Frontal cortex (tissue), 4 donors: ENCODE data around the gene MAGOHB. TPM values are rescaled to one million over a fixed set of nuclear protein-coding genes. Genes with fewer than 3 reads are reported as not detected.
"Not testable (repeated sequence)": the region's sequence is repeated elsewhere in the genome, so short reads cannot be mapped to it uniquely, and the experiment has no call there.

Source experiments
- DNase-seq, 2 donors: peaks; one replicate each; pipeline ENCODE4 v3.0.0; 2012; ENCODE audit warnings: low spot score in 2 of 2
- FAIRE-seq: peaks from 2 replicates; lab custom pipeline; 2012; peaks lifted over from hg19 to GRCh38; lab: Jason Lieb, UNC
- total RNA-seq: library from RNA; depleted of rRNA; stranded (reverse); fragments of >200 nt; gene quantifications from one replicate; pipeline ENCODE4 v1.2.3, GENCODE V29; 2014
- donor health status: control.
- donor health status: control.
- donor health status: control.

MAGOHB gene
- total RNA-seq: 18.3 TPM

- peak; percentile 55 to 75 for DNase-seq
- no peak for FAIRE-seq
These were observed at the start of gene MAGOHB for GRCh38 chr12:10613349-10614055. MAGOHB (minus strand) TSS chr12:10613609; CDS start chr12:10613532, 77 bp downstream.

GRCh38 chr12:10661338-10661737, 47.9 kb upstream of the MAGOHB start:
- no peak for DNase-seq
- no peak for FAIRE-seq

- DNase-seq (no peak), FAIRE-seq (no peak)
These were observed 40.6 kb upstream of the MAGOHB start for GRCh38 chr12:10654003-10654402.

GRCh38 chr12:10652192-10652591, 38.8 kb upstream of the MAGOHB start:
- no peak for DNase-seq
- no peak for FAIRE-seq

- not testable (repeated sequence) for FAIRE-seq, DNase-seq
These were observed 33.2 kb upstream of the MAGOHB start for GRCh38 chr12:10646576-10646975.

- FAIRE-seq (no peak), DNase-seq (no peak)
These were observed 32.5 kb upstream of the MAGOHB start for GRCh38 chr12:10645910-10646309.

GRCh38 chr12:10641735-10642500, 28.5 kb upstream of the MAGOHB start:
- DNase-seq (no peak), FAIRE-seq (no peak)

- FAIRE-seq: no peak
- no peak for DNase-seq
These were observed 25.3 kb upstream of the MAGOHB start for GRCh38 chr12:10638728-10639127.

- DNase-seq (no peak), FAIRE-seq (no peak)
These were observed 23.2 kb upstream of the MAGOHB start for GRCh38 chr12:10636611-10637010.

GRCh38 chr12:10636124-10636523, 22.7 kb upstream of the MAGOHB start:
- DNase-seq: no peak
- FAIRE-seq: no peak

GRCh38 chr12:10635306-10635705, 21.9 kb upstream of the MAGOHB start:
- no peak for FAIRE-seq
- DNase-seq: no peak

- DNase-seq: no peak
These were observed 21.0 kb upstream of the MAGOHB start for GRCh38 chr12:10634427-10634826.

GRCh38 chr12:10633541-10633940, 20.1 kb upstream of the MAGOHB start:
- no peak for FAIRE-seq
- no peak for DNase-seq

More at GRCh38 chr12:10634427-10634826, 21.0 kb upstream of the MAGOHB start:
- FAIRE-seq: no peak

- FAIRE-seq (no peak), DNase-seq (no peak)
These were observed 18.8 kb upstream of the MAGOHB start for GRCh38 chr12:10632226-10632625.

- DNase-seq: no peak
- no peak for FAIRE-seq
These were observed 11.2 kb upstream of the MAGOHB start for GRCh38 chr12:10624605-10625004.

GRCh38 chr12:10623131-10623530, 9.7 kb upstream of the MAGOHB start:
- DNase-seq (no peak), FAIRE-seq (no peak)

GRCh38 chr12:10621278-10621677, 7.9 kb upstream of the MAGOHB start:
- no peak for FAIRE-seq

GRCh38 chr12:10620078-10620779, 6.8 kb upstream of the MAGOHB start:
- DNase-seq (no peak), FAIRE-seq (no peak)

More at GRCh38 chr12:10621278-10621677, 7.9 kb upstream of the MAGOHB start:
- DNase-seq: no peak

- DNase-seq: no peak
These were observed 5.1 kb upstream of the MAGOHB start for GRCh38 chr12:10618338-10618987.

GRCh38 chr12:10617863-10618262, 4.5 kb upstream of the MAGOHB start:
- no peak for FAIRE-seq
- DNase-seq: no peak

More at GRCh38 chr12:10618338-10618987, 5.1 kb upstream of the MAGOHB start:
- no peak for FAIRE-seq
